GM21381 (cell line): ENCODE results near the gene ENPP7.
"Not testable (repeated sequence)": the region's sequence is repeated elsewhere in the genome, so short reads cannot be mapped to it uniquely, and the experiment has no call there.

ENCODE experiments used
- ATAC-seq: cut with Tn5 transposase; IDR thresholded peaks from one replicate; pipeline ENCODE4 v1.9.1; 2021; ENCODE audit warnings: mild to moderate bottlenecking, moderate library complexity; ENCODE audit not compliant: unreplicated experiment

Gene ENPP7

GRCh38 chr17:79748295-79749099, 17.8 kb downstream of the ENPP7 start:
- ATAC-seq = no peak

DNA sequence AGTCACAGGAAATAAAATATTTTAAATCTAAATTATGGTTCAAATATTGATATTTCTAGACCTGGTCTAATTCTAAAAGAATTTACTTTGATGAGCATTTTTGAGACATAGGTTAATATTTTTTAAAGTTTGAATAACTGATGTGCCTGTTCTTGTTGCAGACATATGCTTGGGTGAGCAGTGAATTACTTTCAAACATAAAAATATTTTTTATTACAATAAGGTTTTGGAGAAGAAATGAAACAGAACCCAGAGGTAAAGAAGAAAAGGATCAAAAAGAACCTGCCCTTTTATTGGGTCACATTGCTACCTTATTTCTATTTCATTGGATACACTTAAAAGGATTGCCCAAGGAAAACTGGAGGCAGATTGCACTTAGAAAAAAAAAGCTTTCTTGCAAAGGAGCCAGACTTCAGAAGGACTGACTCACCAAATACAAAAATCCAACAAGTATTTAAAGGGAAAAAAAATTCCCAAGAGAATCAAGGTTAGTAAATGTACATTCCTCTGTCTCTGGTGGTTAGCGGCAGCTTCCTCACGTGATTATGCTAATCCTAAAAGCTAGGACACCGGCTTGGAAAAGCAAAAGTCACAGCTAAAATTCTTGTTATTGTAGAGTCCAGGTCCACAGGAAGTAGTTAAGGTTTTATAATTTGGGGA, 18.5 kb downstream of the ENPP7 start:
- no peak for ATAC-seq

DNA sequence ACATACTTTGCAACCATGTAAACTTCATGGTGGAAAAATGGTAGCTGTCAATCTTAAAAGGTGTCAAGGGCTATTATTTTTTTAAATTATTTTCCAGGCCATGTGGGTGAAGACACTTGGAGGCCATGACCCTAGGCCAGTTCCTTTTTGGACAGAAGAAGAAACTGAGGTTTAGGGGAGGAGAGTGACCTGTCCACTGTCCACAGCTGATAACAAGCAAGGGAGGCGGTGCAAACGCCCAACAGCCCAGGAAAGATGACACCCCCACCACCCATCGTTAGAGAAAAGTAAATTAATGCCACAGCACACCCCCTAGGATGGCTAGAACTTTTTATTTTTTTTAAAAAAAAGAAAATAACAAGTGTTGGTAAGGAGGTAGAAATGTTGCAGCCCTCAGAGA, 19.2 kb downstream of the ENPP7 start:
- no peak for ATAC-seq

DNA sequence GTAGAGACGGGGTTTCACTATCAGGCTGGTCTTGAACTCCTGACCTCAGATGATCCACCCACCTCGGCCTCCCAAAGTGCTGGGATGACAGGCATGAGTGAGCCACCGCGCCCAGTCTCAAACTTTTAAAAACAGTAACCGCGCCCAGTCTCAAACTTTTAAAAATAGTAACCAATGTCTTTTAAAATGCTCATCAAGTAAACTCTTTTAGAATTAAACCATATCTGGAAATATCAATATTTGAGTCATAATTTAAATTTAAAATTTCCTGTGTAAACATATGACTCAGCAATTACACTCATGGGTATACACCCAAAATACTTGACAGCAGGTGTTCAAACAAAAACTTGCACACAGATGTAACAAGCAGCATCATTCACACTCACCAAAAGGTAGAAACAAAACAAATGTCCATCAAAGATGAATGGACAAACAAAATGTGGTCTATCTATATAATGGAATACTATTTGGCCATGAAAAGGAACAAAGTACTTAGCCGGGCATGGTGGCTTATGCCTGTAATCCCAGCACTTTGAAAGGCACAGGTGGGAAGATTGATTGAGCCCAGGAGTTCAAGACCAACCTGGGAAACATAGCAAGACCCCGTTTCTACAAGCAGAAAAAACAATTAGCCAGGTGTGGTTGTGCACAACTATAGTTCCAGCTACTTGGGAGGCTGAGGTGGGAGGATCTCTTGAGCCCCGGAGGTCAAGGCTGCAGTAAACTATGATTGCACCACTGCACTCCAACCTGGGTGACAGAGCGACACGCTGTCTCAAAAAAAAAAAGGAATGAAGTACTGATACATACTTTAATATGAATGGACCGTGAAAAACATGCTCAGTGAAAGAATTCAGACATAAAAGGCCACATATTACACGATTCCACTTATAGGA, 20.2 kb downstream of the ENPP7 start:
- ATAC-seq = no peak

DNA sequence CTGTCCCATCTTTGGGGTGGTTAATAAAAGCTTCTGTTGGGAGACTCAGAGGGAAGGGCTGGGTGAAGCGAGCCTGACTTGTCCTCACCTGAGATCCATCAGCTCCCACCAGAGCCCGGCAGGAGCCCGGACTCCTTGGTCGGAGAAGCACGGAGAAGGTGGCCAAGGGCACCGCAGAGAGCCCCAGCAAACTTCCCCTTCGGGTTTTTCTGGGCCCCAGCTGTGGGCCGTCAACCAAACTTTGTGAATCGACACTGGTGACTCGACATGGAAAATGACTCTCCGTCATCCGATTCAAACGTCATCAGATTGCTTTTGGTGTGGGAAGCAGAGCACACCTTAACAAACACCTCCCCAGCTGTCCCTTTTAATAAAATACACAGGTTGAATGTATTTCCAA, 21.4 kb downstream of the ENPP7 start:
- no peak for ATAC-seq

GRCh38 chr17:79754370-79754769, 23.6 kb downstream of the ENPP7 start:
- ATAC-seq = no peak

DNA sequence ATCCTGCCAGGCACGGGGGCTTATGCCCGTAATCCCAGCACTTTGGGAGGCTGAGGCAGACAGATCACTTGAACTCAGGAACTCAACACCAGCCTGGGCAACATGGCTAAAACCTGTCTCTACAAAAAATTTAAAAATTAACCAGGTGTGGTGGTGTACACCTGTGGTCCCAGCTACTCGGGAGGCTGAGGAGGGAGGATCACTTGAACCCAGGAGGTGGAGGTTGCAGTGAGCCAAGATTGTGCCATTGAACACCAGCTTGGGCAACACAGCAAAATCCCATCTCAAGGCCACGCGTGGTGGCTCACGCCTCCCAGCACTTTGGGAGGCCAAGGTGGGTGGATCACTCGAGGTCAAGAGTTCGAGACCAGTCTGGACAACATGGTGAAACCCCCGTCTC, 24.2 kb downstream of the ENPP7 start:
- not testable (repeated sequence) for ATAC-seq

DNA sequence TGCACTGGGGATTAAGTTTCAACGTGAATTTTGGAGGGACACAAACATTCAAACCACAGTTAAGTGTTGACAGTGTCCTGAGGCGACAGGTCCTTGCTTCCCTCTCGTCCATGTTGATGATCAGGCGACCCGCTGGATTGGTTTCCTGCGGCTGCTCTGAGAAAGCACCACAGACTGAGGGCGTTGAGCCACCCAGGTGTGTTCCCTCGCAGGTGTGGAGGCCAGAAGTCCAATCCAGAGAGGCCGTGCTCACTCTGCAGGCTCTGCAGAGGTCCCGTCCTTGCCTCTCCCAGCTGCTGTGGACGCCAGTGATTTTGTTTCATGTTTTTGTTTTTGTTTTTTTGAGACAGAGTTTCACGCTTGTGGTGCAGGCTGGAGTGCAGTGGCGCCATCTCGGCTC, 24.8 kb downstream of the ENPP7 start:
- no peak for ATAC-seq

DNA sequence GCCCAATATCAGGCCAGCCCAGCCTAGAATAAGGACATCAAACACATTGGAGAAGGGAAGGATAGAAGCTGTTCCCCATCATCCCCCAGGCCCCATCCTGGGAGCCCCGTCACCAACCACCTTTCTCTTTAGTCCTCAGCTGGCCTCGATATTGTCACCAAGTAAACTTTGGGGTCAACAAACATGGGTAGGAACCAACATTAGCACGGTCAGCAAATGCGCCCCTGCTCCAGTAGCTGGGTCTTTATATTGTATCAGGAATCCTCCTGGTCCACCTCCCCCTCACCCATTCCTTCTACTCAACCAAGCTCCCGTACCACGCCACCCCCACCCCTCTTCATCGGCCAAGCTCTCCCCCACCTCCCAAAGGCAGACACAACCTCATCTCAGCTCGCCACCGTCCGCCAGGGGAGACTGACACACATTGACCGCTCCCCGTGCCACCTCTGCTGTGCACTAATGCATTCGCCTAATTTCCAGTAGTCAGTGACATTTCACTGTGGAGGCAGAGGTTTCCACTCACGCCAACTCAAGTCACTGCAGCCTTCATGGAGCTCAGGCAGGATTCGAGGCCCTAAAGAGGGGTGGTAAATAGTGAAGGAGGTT, 26.5 kb downstream of the ENPP7 start:
- ATAC-seq = no peak

DNA sequence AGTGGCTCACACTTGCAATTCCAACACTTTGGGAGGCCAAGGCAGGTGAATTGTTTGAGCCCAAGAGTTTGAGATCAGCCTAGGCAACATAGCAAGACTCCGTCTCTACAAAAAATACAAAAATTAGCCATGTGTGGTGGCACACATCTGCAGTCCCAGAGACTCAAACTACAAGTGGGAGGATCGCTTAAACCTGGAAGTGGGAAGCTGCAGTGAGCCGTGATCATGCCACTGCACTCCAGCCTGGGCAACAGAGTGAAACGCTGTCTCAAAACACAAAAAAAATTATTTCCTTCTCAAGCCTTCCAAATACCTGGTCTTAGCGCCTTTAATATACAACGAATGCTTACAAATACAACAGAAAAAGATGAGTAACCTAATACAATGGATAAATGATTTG, 27.5 kb downstream of the ENPP7 start:
- ATAC-seq = no peak

- ATAC-seq = no peak
Observed at GRCh38 chr17:79760197-79760906, 29.6 kb downstream of the ENPP7 start.

DNA sequence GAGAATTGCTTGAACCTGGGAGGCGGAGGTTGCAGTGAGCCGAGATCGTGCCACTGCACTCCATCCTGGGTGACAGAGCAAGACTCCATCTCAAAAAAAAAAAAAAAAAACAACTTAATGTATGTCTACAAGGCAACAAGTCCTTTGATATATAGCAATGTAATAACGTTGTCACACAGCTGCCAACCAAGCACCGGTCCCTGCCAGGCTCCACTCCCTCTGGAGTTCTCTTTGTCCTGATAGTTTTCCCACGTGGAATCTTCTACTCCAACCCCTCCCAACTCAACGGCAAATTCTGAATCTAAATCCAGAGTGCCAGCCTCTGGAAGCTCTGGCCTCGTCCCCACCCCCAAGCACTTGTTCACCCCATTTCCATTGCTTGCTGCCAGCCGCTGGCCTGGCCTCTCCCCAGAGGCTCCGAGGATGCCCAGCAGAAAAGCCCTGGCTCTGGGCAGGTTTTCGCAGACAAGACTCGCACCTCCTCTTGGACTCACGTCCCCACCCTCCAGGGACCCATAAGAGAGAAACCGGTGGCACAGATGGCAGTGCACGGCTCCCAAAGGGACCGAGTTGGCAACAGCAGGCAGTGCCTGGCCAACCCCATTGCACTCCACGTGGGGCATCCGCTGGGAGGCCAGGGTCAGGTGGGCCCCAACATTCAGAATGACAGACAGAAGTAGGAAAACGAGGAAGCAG, 31.3 kb downstream of the ENPP7 start:
- ATAC-seq = no peak

GRCh38 chr17:79765708-79766107, 35.0 kb downstream of the ENPP7 start:
- no peak for ATAC-seq

DNA sequence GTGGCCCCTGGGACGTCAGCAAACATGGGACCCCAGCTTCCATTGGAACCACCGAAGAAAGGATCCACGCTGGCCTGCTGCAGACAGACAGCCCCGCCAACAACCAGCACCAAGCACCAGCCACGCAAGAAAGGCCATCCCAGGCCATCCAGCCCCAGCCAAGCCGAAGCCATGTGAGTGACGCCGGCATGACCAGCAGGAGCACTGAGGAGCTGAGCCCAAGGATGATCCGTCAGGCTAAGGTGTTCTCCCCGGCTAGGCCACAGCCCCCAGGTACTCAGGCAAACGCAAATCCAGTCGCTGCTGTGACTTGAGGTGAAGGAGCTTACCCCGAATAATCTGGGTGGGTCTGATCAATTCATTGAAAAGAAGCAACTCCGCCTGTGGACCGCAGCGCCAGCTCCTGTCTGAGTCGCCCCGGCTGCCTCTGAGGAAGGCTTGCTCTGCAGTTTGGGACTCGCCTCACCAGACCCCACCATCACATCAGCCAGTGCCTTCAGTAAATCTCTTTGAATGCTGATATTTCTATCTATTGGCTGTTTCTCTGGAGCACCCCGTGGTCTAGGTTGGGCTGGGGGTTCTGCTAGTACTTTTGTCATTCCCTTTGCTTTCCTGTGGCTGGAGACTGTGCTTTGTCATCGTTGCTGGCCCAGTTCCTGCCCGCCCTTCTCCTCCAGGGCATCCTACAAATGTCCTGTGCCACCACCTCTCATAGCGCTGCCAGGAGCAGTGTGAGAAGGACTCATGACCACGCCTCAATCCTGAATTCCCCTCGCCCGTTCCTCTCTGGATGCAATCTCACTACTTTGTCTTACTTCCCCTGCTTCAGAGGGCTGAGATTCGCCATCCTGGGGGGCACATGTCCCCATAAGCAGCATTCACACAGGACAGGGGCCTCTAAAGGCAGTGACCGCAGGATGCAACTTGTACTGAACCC, 39.1 kb downstream of the ENPP7 start:
- ATAC-seq = no peak

GRCh38 chr17:79771276-79771675, 40.5 kb downstream of the ENPP7 start:
- no peak for ATAC-seq

GRCh38 chr17:79772726-79773125, 42.0 kb downstream of the ENPP7 start:
- not testable (repeated sequence) for ATAC-seq

- ATAC-seq = no peak
Observed at GRCh38 chr17:79774561-79774975, 43.8 kb downstream of the ENPP7 start.

DNA sequence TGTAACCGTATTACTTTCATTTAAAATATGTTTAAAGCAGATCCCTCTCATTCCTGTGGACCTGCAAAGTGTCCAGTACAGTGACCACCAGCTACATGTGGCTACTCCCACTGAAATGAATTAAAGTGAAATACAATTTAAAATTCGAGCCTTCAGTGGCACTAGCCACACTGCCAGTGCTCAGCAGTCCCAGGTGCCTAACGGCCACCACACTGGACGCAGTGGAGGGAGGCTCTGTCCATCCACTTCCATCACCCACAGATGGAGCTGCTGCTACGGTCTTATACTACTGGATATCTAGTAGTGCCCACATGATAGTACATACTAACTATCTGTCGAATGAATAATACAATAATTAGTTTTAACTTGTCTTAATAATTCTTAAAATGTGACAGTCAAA, 44.9 kb downstream of the ENPP7 start:
- no peak for ATAC-seq
